ENCODE measurements around the gene AGBL4.

The AGBL4 gene

GRCh38 chr1:48619539-48619938 is 1404.2 kb downstream of the AGBL4 start:
- TF ChIP-seq CTCF (IDR thresholded peaks at IDR 0.05; ENCODE audit: extremely low read depth, missing control alignments) = no peak
- no peak for DNase-seq (ENCODE audit: low spot score)

GRCh38 chr1:48617252-48617651 is 1406.5 kb downstream of the AGBL4 start:
- no peak for TF ChIP-seq CTCF (IDR thresholded peaks at IDR 0.05; ENCODE audit: extremely low read depth, missing control alignments)

GRCh38 chr1:48616710-48617109 is 1407.0 kb downstream of the AGBL4 start:
- DNase-seq (ENCODE audit: low spot score) = no peak
- no peak for TF ChIP-seq CTCF (IDR thresholded peaks at IDR 0.05; ENCODE audit: extremely low read depth, missing control alignments)

More at GRCh38 chr1:48617252-48617651, 1406.5 kb downstream of the AGBL4 start:
- DNase-seq (ENCODE audit: low spot score) = no peak

- TF ChIP-seq CTCF (IDR thresholded peaks at IDR 0.05; ENCODE audit: extremely low read depth, missing control alignments) = no peak
- DNase-seq (ENCODE audit: low spot score) = no peak
Observed at GRCh38 chr1:48611841-48612240, 1411.9 kb downstream of the AGBL4 start.

GRCh38 chr1:48610628-48611542 is 1412.9 kb downstream of the AGBL4 start:
- DNase-seq (ENCODE audit: low spot score) = no peak
- no peak for TF ChIP-seq CTCF (IDR thresholded peaks at IDR 0.05; ENCODE audit: extremely low read depth, missing control alignments)

- no peak for DNase-seq (ENCODE audit: low spot score)
- TF ChIP-seq CTCF (IDR thresholded peaks at IDR 0.05; ENCODE audit: extremely low read depth, missing control alignments) = no peak
Observed at GRCh38 chr1:48608882-48609281, 1414.9 kb downstream of the AGBL4 start.

- DNase-seq (ENCODE audit: low spot score) = no peak
- TF ChIP-seq CTCF (IDR thresholded peaks at IDR 0.05; ENCODE audit: extremely low read depth, missing control alignments) = no peak
Observed at GRCh38 chr1:48603222-48603621, 1420.5 kb downstream of the AGBL4 start.

Measured in GM20000 (cell line).